ENCODE measurements around the gene PRKCB.

The PRKCB gene

DNA sequence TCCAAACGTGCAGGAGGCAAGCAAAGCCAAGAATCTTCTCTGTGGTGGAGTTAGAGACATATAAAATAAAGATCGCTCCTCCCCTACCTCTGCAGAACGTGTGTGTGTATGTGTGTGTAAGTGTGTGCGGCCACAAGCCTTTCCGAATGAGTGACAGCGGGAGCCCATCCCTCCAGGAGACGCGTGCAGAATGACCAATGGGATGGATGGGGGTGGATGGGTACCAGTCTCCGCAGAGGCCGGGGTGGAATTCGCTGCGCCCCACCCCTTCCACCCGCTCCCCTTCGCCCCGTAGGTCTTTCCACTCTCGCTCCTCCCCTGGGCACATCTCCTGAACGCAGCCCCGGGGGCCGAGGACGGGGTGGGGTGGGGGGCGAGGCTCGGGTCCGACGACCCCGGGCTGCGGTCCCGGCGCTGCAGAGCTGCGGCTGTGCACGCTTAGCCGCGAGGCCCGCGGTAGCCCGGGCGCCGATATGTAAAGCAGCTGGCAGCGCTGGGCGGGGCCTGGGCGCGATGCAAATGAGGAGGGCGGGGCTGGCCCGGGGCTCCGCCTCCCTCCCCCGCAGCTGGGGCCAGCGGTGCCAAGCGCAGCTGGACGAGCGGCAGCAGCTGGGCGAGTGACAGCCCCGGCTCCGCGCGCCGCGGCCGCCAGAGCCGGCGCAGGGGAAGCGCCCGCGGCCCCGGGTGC is at the start of gene PRKCB:
Gene PRKCB, plus strand, starts transcription at position 594 of the 688 bp plus-strand sequence.
- DNase-seq, result no peak

DNA sequence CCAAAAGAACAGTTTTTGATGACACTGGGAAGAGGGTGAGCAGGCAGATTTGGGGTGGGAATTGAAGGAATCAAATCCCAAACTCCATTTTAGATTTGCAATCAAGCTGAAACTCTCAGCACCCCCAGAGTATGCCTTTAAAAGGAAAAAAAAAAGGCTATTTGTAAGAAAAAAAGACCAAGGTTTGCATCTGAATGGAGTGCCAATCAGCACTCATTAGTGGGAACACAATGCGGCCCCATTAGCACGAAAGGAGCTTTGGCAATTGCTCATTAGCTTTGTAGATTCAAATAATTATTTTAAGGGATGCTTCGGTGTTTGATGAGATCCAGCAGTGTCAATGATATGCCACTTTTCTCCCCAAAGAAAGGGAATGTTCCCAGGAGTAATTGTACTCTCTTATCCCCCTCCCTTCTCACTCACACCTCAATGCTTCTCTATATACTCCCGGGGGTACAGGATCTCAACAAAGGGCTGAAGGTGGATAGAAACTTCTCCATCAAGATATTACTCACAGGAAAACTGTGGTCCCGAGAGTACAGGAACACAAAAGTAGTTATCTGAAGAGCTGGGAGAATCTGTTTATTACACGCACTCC is 48.7 kb upstream of the PRKCB start:
- no peak for DNase-seq

DNA sequence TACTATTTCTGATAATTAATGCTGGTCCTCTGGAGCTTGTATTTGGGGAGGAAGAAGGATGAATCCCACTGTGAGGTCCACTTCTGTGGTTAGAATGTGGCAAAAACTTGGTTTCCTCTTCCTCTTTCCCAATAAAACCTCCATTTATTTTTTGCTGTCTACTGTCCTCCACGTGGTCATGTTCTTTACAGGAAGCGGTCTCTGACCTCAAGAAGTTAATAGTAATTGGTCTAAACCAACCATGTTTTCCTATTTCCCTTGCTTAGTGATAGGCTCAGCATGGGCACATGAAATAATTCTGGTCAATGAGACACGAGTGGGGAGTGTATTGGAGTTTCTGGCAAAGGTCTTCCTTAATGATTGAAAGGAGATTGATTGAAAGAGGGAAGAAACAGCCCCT is 47.1 kb upstream of the PRKCB start:
- no peak for DNase-seq

DNA sequence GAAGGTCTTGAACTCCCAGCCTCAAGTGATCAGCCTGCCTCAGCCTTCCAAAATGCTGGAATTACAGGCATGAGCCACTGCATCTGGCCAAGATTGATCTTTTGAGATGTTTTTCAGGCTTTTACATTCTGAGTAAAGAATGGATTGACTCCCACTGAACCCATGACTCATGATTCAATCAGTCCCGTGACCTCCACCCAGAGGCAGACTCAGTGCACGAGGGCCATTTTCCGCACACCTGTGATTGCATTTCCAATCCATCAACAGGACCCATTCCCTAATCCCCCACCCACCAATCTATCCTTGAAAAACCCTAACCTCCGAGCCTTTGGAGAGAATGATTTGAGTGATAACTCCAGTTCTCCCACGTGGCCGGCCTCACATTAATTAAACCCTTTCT is 40.4 kb upstream of the PRKCB start:
- no peak for DNase-seq

DNA sequence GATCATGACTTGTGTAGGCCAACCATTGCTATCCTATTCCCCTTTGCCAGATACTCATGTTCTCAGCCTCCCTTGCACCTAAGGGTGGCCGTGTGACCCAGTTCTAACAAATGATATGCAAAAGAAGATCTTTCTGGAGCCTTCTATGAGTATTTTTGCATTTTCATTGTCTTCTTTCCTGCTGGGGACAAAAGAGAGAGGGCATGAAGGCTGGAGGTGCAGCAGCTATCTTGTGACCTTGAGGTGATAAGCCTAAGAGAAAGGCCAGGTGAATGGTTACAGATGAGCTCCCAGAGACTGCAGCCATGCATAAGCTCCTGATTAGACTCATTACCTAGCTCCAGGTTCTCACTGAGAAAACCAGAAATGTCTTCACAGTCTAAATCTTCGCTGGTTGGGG is 38.8 kb upstream of the PRKCB start:
- DNase-seq, result no peak

DNA sequence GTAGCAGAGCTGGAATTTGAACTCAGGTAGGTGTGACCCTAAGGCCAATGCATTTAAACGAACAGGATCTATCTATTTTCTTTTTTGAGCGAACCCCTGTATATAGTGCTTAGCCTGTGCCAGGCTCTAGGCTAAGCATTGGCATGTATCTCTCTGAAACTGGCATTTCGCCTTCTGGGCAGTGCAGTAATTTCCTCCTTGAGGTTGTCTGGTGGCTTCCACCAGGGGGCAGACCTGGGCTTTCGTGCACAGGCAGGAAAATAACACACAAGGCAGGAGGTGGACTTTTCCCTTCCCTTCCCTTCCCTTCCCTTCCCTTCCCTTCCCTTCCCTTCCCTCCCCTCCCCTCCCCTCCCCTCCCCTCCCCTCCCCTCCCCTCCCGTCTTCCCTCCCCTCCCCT is 34.4 kb upstream of the PRKCB start:
- DNase-seq, result peak; percentile 3

DNA sequence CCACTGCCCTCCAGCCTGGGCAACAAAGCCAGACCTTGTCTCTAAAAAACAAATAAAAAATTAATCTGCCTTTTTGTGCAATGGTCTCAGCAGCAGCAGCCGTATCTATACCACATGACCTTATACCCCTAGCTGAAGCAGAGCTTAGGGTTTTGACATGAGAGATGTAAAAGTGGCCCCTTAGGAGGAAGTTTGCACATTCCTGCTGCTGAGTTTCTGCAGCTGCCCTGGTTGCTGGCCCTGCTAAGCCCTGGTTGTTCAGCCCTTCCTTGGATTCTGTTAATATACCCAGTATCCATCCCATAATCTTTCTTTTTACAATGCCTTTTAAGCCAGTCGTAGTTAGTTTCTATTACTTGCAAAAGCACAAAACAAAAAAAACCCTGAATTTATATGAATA is 33.0 kb upstream of the PRKCB start:
- DNase-seq, result no peak

DNA sequence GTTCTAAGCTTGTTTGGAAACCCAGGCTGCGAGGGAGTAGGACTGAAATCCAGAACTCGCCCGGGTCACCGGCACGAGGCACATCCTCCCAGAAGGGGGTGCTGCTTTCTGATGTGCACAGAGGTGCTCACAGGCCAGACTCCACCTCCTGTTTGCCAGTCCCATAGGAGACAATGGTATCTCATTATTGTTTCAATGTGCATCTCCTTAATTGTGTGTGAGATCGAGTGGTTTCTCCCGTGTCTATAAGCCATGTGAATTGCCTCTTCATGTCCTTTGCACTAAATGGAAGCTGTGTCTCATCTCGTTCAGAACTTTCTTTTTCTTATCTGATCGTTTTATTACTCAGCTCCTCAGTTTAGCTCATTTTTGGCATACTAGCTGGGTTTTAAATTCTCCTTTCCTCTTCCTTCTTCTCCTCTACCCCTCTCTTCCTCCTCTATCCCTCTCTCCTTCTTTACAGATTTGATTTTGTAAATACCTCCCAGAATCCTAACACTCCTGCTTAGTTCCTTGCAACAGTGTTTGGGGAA is 32.1 kb upstream of the PRKCB start:
- no peak for DNase-seq

DNA sequence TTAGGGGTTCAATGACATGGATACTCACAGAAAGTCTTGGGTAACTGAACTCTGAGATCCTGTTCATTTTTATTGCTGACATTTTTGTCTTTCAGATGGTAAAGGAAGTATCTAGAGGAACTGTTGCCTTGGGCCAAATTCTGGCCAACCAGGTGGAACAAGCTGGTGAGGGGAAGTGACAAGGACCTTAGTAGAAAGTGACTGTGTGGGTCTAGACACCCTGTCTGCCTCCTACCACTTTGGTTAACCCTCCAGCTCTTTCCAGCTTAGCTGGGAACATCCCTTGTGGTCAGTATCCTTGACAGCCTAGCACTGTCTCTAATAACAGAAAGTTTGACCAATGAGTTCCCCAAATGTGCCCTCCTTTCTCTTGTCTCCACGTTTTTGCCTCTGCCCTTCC is 28.8 kb upstream of the PRKCB start:
- no peak for DNase-seq

DNA sequence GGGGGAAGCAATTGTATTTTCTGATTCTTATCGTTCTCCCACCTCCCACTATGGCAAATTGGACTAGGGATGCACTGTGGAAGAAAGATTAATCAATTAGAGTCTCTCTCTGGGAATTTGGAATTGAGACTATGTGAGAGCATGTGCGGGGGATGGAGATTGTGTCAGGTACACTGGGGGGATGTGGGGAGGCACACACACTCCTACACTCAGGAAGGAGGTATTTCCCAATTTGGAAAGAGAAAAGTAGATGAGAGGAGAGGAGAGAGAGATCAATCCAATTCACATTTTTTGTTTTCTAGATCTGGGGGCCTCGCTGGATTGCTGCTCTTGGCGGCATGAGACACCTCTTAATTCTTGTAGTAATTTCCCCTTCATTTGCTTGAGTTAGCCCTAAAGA is 14.3 kb upstream of the PRKCB start:
- DNase-seq, result no peak

DNA sequence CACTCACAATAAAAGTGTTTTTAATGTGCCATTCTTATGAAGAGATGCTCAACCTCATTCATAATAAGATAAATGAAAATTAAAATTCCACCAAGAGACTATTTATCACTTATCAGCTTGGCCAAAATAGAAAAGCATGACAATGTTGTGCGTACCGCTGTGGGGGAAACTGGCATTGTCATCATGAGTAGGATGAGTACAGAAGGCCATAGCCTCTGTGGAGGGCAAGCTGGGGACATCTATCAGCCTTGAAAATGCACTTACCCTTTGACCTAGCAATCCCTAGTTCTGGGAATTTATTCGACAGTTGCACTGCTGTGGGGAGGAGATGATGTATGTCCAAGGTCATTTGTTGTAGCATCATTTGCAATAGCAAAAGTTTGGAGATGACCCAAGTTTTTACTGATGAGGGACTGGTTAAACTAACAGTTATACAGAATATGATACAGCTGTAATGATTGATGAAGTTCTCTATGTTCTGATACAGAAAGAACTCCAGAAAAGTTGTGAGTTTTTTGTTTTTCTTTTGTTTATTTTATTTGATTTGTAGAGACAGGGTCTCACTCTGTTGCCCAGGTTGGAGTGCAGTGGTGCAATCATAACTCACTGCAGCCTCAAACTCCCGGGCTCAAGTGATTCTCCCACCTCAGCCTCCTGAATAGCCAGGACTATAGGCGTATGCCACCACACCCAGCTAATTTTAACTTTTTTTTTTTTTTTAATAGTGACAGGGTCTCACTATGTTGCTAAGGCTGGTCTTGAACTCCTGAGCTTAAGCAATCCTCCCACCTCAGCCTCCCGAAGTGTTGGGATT is 13.7 kb upstream of the PRKCB start:
- no peak for DNase-seq

DNA sequence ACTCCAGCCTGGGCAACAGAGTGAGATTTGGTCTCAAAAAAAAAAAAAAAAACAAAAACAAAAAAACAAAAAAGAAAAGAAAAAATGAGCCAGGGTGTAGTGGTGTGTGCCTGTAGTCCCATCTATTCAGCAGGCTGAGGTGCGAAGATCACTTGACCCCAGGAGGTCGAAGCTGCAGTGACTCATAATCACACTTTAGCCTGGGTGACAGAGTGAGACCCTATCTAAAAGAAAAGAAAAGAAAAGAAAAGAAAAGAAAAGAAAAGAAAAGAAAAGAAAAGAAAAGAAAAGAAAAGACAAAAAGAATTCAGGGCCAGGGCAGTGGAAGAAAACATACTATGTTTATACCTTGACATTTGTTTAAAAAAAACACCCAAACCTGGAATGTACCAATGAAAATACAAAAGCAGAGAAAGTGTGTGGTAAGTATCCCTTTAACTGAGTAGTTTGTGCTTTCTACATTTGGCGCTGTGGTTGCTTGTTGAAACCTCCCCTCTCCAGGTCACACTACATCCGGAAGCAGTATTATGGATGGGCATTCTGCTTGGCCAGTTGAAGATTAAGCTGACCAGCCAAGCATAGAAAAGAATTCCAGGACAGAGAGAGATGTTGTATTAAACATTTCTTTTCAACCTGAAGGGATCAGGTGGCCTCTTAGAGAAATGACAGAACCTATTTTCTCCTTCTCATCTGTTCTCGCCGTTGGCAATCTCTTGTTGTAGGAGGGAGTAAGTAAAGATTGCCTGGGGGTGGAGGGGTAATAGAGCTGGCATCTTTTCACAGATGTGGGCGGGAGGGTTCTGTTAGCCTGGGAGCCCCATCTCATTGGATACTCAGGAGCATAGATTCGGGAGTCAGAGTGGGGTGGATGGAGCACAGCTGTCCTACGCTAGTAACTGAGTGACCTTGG is 12.1 kb upstream of the PRKCB start:
- DNase-seq, result no peak

DNA sequence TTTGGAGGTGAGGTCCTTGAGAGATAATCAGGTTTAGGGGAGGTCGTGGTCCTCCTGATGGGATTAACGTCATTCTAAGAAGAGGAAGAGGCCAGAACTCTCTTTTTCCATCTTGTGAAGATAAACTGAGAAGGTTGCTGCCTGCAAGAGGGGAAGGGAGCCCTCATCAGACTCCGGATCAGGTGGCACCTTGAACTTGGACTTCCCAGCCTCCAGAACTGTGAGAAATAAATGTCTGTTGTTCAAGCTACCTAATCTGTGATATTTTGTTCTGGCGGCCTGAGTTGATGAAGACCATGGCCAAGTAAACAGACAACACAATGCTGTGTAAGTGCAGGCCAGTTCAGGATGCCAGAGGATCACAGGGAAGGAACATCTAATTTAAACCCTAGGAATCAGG is 10.9 kb upstream of the PRKCB start:
- DNase-seq, result no peak

DNA sequence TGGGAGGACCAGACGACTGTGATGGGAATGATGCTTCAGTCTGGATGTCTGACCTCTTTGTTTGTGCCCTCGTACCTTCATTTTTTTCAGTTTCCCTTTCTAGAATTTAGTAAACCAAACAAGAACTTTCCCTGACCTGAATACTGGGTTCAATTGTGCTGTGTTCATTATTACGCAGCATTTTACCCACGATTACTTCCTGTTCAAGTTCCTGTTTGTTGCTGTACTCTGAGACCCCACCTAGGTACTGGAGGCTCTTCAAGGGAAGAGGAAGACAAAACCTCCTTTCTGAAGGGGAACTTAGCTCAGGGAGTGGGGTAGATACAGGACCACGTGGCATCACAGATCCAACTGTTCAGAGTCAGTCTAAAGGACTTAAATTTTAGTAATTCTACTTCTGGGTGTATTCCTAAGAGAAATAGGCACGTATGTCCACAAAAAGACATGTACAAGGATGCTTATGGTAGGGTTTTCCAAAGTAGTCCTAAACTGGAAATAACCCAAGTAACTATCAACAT is 9.2 kb upstream of the PRKCB start:
- DNase-seq, result no peak

DNA sequence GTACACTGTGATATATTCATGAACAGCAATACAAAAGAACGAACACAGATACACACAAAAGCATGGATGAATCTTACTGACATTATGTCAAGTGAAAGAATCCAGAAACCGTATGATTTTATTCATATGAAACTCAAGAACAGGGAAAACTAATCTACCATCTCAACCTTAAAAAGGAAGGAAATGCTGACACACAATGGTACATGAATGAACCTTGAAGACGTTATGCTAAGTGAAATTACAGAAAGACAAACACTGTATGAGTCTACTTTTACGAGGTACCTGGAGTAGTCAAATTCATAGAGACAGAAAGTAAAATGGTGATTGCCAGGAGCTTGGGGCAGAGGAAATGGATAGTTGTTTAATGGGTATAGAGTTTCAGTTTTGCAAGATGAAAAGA is 8.7 kb upstream of the PRKCB start:
- DNase-seq, result no peak

DNA sequence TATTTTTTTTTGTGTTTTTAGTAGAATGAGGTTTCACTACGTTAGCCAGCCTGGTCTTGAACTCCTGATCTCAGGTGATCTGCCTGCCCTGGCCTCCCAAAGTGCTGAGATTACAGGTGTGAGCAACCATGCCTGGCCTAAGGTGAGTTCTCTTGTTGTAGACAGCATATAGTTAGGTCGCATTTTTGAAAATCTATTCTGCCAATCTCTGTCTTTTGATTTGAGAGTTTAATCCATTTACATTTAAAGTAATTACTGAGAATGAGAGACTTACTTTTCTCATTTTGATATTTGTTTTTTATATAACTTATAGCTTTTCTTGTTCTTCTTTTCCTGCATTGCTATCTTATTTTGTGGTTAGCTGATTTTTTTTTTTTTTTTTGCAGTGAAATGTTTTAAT is 6.3 kb upstream of the PRKCB start:
- no peak for DNase-seq

DNA sequence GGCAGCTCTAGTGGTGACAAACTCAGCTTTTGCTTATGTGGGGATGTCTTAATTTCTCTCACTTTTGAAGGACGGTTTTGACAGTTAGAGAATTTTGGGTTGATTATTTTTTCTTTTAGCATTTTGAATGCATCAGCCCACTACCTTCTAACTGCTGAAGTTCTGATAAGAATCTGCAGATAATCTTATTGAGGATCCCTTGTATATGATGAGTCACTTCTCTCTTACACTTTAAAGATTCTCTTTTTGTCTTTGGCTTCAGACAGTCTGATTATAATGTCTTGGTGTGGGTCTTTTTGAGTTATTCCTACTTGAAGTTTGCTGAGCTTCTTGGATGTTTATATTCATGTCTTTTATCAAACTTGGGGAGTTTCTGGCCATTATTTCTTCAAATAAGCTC is 5.5 kb upstream of the PRKCB start:
- no peak for DNase-seq

DNA sequence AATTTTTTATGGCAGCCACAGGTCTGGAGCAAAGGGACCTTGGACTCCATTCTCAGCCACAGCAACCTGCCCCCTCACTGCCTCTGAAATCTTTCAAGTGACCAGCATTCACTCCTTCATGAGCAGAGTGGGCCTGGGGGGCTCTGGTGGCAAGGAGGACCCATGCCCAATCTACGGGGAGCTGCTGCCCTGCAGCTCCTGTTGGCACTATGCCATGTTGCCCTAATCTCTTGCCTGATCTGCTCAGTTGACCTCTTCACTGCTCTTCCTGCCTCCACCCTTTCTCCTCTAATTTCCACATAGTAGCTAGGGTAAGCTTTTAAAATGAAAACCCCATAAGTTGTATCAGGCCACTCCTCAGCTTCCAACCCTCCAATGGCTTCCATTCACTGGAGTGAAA is 2.9 kb upstream of the PRKCB start:
- no peak for DNase-seq

DNA sequence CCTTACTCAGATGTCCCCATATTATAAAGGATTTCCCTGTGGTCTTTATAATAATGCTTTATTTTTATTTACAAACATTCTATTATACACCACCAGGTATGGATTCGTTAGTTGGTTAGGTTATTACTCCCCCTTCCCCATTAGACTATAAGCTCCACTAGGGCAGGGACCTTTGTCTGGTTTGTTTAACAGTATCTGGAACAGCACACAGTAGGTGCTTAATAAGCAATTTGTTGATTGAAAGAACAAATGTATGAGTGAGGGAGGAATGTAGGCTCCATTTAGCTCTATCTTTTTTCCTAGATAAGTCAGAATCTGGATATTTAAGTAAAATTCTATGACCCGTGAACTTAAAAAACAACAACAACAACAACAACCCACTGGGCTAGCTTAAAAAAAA is 2.3 kb upstream of the PRKCB start:
- DNase-seq, result no peak

DNA sequence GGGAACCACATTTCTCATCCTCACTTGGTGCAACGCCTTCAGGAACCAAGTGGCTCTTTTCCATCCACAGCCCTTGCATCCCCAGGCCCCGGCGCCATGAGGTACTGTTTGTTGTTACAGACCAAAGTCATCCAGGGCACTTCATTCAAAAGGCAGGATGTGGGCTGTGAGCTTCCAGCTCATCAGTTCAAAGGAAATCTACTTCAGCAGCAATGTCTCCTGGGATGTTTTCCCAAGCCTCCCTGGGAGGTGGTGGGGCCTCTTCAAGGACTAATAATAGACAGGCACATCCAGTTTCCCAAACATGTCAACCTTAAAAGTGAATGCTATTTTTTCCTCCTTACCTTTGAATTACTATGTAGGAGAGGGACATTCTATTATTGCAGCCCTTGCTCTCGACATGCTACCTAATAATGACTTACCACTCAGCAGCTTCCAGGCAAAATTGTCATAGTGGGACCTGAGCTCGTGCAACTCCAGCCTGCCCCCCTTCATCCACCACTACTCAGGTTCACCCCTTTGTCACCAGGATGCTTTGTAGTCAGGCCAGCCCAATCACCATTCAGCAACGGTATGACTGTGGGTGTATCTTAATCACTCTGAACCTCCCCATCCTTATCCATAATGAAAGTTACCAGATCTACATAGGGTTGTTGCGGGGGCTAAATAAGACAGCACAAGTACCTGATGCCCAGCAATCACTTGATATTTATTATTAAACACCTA is 1.7 kb upstream of the PRKCB start:
- no peak for DNase-seq

DNA sequence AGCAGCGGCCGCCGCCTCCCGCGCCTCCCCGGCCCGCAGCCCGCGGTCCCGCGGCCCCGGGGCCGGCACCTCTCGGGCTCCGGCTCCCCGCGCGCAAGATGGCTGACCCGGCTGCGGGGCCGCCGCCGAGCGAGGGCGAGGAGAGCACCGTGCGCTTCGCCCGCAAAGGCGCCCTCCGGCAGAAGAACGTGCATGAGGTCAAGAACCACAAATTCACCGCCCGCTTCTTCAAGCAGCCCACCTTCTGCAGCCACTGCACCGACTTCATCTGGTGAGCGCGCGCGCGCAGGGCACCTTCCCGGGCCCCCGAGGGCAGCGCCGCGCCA is 258 bp downstream of the PRKCB start:
- no peak for DNase-seq

All from NCI-H446 treated with DMSO at 0.1 percent for 48 hours (cell line).